Astrocyte of the cerebellum (primary cell): Measurements from ENCODE around the gene GAGE10.

ENCODE experiments used
- DNase-seq: peaks from one replicate; pipeline ENCODE4 v3.0.0-alpha.2; 2011; ENCODE audit warnings: low read depth
- H3K4me3 ChIP-seq: 2 replicates; pipeline ENCODE4 v1.5.1; 2011; ENCODE audit warnings: mild to moderate bottlenecking, low read depth, low read length, moderate library complexity
- in situ Hi-C: cut with HindIII; loops from 2 replicates; pipeline ENCODE4 v1.10.0; 2017; ENCODE audit warnings: low sequenced_read_pairs
- TF ChIP-seq, protein P1 (sequence below): IDR thresholded peaks from 2 replicates; pipeline ENCODE4 v1.5.1; 2012; ENCODE audit warnings: low read length, low read depth, moderate library complexity, mild to moderate bottlenecking; ENCODE audit errors: missing control alignments

The GAGE10 gene

DNA sequence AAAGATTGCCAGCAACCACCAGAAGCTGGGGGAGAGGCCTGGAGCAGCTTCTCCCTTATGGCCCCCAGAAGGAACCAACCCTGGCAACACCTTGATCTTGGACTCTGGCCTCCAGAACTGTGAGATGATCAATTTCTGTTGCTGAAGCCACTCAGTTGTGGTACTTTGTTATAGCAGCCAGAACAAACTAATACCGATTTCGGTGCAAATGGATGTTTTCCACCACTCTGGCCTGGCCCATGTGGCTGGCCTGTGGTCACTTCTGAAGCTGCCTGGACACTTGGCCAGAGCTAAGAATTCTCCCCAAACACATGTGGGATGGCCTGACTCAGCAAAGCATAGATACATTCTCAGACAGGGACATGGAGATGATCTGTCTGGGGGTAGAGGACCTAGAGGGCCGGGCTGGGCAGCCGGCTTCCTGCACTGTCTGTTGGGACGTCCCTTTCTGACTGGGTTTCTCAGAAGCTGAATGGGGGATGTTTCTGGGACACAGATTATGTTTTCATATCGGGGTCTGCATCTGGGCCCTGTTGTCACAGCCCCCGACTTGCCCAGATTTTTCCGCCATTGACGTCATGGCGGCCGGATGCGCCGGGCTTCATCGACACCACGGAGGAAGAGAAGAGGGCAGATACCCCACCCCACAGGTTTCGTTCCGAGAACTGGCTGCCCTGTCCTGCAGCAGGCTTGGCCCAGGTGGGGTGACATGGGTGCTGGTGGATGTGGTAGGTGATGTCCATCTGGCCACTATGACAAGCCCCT lies 43.0 kb upstream of the GAGE10 start:
- in situ Hi-C loops = no loop called here
- TF ChIP-seq, protein P1, sequence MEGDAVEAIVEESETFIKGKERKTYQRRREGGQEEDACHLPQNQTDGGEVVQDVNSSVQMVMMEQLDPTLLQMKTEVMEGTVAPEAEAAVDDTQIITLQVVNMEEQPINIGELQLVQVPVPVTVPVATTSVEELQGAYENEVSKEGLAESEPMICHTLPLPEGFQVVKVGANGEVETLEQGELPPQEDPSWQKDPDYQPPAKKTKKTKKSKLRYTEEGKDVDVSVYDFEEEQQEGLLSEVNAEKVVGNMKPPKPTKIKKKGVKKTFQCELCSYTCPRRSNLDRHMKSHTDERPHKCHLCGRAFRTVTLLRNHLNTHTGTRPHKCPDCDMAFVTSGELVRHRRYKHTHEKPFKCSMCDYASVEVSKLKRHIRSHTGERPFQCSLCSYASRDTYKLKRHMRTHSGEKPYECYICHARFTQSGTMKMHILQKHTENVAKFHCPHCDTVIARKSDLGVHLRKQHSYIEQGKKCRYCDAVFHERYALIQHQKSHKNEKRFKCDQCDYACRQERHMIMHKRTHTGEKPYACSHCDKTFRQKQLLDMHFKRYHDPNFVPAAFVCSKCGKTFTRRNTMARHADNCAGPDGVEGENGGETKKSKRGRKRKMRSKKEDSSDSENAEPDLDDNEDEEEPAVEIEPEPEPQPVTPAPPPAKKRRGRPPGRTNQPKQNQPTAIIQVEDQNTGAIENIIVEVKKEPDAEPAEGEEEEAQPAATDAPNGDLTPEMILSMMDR = no peak
- H3K4me3 ChIP-seq = no peak overlapping the region
- no peak for DNase-seq

DNA sequence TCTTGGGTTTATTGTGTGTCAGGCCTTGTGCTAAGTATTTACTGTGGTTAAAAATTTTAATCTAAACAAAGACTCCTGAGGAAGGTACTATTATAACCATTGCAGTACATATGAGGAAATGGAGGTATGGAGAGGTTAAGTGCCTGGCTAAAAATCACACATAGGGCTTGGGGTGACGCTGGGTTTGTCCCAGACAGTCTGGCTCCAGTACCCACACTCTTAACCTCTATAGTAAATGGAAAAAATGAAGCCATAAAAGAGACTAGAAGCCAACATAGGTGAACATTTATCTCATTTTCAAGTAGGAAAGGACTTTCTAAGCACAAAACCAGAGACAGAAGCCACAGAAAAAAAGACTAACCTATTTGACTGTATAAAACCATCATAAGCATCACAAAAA lies 40.8 kb upstream of the GAGE10 start:
- no peak for DNase-seq
- TF ChIP-seq, protein P1 = no peak
- in situ Hi-C loops = no loop called here

DNA sequence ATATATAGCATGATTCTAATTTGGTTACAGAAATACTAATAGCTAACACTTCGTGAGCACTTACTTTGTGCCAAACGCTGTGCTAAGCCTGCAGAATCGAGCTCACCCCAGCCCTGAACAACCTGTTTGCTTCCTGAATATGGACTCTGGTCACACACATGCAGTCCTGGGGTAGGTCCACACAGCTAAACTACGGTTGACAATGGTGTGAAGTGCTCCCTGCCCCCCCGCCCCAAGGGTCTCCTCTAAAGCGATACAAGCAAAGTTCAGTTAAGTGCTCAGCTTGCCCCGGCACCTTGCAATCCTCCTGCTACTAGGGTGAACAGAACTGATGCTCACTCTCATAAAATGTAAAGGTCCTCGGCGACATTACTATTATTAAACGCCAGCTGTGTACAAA lies 39.8 kb upstream of the GAGE10 start:
- H3K4me3 ChIP-seq = no peak overlapping the region
- in situ Hi-C loops = no loop called here
- TF ChIP-seq, protein P1 = no peak
- DNase-seq = no peak

More for the DNA sequence above, 40.8 kb upstream of the GAGE10 start:
- H3K4me3 ChIP-seq = no peak overlapping the region

DNA sequence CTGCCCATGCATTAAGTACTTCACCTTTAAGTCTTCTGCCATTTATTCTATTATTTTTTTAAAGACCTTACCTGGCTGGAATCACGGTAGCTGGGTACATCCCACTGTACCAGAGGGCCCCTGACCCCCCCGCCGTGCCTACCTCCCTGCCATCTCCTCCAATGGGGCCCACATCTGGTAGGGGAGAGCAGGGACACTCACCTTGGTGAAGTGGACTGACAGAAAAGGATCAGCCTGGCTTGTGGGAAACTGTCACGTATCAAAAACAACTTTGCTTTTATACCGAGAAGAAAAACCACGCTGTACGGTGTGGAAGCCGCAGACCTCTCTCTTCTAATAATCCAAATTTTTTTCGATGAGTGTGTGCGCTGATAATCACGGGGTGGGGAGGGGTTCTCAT lies 39.0 kb upstream of the GAGE10 start, which contains the start of gene FOXP3:
TSS of gene FOXP3 (minus strand) at position 251 of the 400 bp plus-strand sequence. CDS start 6,205 bp downstream, outside the sequence.
- in situ Hi-C loops = no loop called here
- H3K4me3 ChIP-seq = no peak within 1 kb of the TSS

DNA sequence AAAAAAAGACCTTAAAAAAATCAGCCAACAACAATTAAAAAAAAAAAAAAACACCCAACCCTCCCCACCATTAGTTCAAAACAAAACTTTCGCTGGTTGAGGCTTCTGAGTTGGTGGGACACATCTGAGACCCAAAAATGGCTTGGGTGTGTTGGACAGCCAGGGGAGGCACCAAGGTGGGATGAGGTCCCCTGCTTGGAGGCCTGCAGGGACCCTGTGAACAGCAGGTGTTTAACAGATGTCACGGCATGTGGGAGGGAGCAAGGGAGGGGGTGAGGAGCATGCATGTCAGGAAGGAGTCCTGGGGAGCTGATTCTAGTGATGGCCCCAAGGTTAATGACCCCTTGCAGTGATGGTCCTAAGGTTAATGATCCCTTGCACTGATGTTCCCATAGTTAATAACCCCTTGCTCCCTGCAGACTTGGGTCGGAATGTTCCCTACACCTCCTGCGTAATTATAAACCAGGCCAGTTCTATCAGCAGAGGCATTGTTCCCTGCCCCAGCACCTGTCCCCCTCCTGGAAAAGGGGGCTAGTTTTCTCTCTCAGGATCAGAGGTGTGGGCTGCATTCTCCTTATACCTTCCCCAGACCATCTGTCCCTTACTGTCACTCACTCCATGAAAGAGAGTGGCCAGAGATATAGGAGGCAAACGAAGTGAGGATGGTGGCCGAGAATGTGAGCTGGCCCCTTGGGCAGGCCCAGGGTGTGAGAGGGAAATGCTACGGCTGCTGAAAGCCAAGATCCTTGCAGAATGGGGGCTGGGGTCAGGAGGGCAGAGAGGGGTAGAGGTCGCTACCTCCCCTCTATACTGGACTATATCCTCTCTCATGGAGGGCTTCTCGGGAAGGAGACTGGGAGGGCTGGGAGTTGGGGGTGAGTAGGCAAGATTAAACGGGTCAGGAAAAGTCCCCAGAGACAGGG lies 36.7 kb upstream of the GAGE10 start:
- in situ Hi-C loops = no loop called here
- H3K4me3 ChIP-seq = no peak overlapping the region
- no peak for DNase-seq
- TF ChIP-seq, protein P1 = no peak

More for the DNA sequence above, 39.0 kb upstream of the GAGE10 start, which contains the start of gene FOXP3:
- TF ChIP-seq, protein P1 = no peak
- DNase-seq = no peak

DNA sequence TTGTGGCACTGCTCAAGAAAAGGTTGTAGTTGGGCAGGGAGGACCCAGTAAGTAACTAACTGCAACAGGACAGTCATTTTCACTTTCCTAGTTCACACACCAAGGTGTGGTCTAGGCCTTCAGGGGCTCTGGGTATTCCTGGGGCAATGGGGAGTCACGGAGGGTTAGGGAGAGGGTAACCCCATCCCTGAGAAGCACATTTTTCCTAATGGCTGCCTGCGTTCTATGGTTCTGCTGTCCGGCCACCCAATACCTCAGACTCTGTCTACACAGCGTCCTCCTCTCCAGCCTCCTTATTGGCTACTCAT lies 34.8 kb upstream of the GAGE10 start:
- peak overlapping the region; percentile 49 for H3K4me3 ChIP-seq
- TF ChIP-seq, protein P1 = no peak
- DNase-seq = no peak
- in situ Hi-C loops = no loop called here
